Limb (tissue), 2 donors: Measurements from ENCODE around the gene SEM1.
A peak's percentile ranks its signal among the peaks of the same experiment; 100 is the strongest.
"Not testable (repeated sequence)": the region's sequence is repeated elsewhere in the genome, so short reads cannot be mapped to it uniquely, and the experiment has no call there.

Experiments used
- DNase-seq, 2 donors: peaks; one replicate each; pipeline ENCODE4 v3.0.0-alpha.2; 2016; ENCODE audit errors: extremely low spot score in 2 of 2

SEM1 gene

GRCh38 chr7:96663457-96663856 lies 46.2 kb downstream of the SEM1 start:
- DNase-seq, result no peak

GRCh38 chr7:96662151-96662550 lies 47.5 kb downstream of the SEM1 start:
- DNase-seq, result not testable (repeated sequence)

- no peak for DNase-seq
These were observed 51.6 kb downstream of the SEM1 start for GRCh38 chr7:96658022-96658412.

GRCh38 chr7:96657347-96658021 lies 52.2 kb downstream of the SEM1 start:
- DNase-seq, result no peak

GRCh38 chr7:96655956-96656355 lies 53.7 kb downstream of the SEM1 start:
- no peak for DNase-seq

GRCh38 chr7:96654630-96655188 lies 54.9 kb downstream of the SEM1 start:
- DNase-seq, result no peak

- DNase-seq, result peak in 1 of 2 donors; percentile 31
These were observed 59.7 kb downstream of the SEM1 start for GRCh38 chr7:96649981-96650380.

- no peak for DNase-seq
These were observed 60.9 kb downstream of the SEM1 start for GRCh38 chr7:96648784-96649183.

GRCh38 chr7:96647733-96648132 lies 61.9 kb downstream of the SEM1 start:
- DNase-seq, result no peak

GRCh38 chr7:96645084-96645483 lies 64.6 kb downstream of the SEM1 start:
- no peak for DNase-seq

GRCh38 chr7:96643436-96643835 lies 66.2 kb downstream of the SEM1 start:
- DNase-seq, result not testable (repeated sequence)

- no peak for DNase-seq
These were observed 69.6 kb downstream of the SEM1 start for GRCh38 chr7:96640054-96640453.
